GM18858 (cell line): ENCODE data around the gene HMSD.
A peak's percentile ranks its signal among the peaks of the same experiment; 100 is the strongest.

Experiments
- ATAC-seq: cut with Tn5 transposase; IDR thresholded peaks from one replicate; pipeline ENCODE4 v1.9.1; 2021; ENCODE audit not compliant: unreplicated experiment

Gene HMSD

GRCh38 chr18:63953811-63954210, 4.7 kb downstream of the HMSD start:
- no peak for ATAC-seq

DNA sequence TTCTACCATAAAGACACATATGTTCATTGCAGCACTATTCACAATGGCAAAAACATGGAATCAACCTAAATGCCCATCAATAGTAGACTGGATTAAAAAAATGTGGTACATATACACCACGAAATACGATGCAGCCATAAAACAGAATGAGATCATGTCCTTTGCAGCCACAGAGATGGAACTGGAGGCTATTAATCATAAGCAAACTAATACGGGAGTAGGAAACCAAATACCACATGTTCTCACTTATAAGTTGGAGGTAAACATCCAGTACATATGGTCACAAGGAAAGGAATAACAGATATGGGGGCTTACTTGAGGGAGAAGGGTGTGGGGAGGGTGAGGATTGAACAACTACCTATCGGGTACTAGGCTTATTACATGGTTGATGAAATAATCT, 7.7 kb downstream of the HMSD start:
- no peak for ATAC-seq

DNA sequence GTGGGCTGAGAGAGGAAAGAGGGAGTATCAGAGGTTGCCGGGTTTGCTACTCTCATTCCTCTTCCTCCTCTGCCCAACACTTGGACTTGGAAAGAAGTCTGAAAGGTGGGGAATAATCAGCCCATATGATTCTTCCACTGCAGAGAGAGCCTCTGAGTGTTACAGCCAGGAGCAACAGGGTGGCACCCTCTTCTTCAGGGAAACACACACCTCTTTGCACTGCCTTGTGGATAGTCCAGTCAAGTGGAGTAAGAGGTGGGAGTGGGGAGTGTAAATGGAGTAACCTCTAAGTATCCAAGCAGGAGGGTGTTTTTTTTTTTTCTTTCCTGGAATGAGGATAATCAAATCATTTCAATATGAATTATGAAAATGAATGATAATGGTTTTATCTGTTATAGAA, 11.8 kb downstream of the HMSD start:
- ATAC-seq, result no peak

DNA sequence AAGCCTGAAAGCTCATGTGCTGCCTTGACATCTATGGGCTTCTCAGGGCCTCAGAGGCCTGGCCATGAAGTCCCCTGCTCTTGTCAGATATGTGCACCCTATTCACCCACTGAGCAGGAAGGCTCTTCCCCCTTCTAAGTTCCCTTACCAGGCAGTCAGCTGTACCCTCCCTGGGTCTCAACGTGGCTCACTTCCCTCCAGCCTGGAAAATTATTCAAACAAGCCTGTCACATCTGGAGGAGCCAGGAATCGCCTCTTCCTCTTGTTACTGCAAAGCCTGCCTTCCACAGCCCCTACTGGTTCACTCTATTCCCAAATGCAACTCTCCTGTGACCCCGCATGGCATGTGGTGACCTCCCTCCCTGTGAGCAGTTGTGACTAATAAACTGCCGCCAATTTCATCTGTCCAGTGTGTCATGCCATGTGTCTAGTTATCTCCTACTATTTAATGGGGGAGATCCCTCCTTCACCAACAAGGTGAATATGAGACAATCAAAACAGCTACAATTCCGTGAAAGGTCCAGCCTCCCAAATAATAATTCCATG, 12.4 kb downstream of the HMSD start:
- ATAC-seq, result no peak

DNA sequence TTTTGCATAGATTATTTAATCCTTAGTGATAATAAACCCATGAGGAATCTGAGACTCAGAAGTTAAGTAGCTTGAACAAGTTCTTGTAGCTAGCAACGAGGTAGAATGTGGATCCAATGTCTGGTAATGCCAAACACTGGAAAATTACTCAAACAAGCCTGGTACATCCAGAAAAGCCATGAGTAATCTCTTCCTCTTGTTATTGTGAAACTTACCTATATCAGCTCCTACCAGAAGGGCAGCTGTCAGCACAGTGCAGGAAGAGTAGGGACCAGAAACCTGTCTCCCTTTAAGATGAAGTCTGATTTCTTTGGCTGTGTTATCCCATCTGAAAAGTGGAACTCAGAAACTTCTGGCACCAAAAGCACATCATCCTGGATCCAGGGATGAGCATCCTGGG, 13.0 kb downstream of the HMSD start:
- no peak for ATAC-seq

DNA sequence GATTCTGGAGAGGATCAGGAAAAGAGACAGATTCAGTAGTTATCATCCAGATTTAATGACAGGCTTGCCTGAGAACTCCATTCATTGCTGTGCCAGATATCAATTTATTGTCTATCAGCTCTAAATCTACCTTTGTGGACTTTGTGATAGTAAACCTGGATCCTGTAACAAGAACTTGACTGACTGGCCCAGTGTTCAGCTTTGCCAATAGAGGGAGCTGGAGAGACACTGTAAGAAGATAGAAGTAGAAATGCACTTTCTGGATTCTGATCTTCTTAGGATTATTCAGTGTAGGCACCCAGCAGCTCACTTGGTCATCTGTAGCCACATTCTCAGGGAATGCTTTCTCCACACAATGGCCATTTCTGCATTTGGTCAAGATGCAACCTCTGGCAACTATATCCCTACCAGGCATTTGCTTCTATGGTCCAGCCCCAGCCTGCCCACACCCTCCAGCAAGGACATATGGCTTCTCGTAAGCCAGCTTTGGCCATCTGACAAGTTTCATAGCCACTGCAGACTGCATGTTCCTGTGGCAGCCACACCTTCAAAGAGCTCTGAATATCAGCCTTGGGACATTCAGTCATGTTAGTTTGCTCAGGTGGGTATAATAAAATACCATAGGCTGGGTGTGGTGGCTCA, 14.6 kb downstream of the HMSD start:
- peak; percentile 78 for ATAC-seq

GRCh38 chr18:63964908-63965307, 15.8 kb downstream of the HMSD start:
- ATAC-seq, result no peak

DNA sequence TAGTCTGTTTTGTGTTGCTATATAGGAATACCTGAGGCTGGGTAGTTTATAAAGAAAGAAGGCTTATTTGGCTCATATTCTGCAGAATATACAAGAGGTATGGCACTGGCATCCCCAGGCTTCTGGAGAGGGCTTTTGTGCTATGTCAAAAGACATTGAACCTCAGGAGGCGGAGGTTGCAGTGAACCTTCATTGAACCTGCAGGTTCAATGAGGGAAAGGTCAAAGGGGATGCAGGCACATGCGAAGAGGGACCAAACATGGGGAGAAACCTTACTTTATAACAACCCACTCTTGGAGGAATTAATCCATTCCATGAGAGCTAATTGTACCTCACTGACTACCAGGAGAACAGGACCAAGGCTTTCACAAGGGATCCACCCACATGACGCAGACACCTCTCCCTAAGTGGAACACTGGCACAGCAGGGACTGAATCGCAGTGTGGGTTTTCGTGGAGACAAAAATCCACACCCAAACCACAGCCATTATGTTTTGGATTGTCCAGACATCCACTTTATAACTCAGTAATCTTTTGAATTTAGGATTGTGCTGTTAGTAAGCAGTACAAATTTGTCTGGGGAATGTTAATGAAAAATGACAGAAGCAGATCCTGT, 16.7 kb downstream of the HMSD start:
- ATAC-seq, result no peak

DNA sequence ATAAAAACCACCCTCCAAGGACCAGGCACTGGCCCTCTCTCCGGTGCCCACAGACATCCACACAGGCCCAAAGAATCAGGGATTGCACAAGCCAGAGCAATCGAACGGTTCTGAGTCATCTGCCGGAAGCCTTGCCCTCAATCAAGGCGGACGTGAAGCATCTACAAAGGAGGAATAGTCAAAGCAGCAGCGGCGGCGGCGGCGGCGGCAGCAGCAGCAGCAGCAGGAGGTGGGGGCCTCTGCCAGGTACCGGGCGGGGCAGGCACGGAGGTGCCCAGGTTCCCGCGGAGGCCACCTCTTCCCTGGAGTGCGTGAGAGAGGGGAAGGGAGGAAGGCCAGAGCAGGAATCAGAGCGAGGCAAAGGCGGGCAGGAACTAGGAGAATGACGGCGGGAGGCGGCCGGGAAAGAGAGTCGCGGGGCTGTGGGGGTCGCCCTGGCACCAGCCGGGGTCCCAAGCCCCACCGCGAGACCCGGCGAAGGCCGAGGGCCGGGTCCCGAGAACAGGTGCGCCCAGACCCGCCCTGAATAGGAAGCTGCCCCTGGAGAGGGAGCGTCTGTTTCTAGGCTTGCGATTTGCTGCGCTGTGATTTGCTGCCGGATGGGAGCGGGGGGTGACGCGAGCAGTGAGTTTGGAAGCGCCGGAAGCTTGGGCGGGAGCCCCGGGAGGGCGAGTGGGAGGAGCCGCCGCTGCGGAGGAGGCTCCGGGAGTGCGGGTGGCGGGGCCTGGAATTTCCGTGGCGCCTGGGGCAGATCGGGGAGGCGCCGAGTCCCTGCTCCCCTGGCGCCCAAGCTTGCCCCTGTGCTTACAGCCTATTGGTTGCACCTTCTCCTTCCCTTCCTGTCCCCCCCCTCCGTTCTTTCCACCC, 21.1 kb downstream of the HMSD start, which contains the start of gene SERPINB8:
Gene SERPINB8, plus strand, starts transcription at position 140 of the 867 bp plus-strand sequence. CDS start 8,228 bp downstream, outside the sequence.
- ATAC-seq, result peak; percentile 88

GRCh38 chr18:63970809-63971205, 21.7 kb downstream of the HMSD start:
- ATAC-seq, result no peak

- no peak for ATAC-seq
These were observed 22.4 kb downstream of the HMSD start for GRCh38 chr18:63971320-63972001.

GRCh38 chr18:63972002-63972376, 22.9 kb downstream of the HMSD start:
- no peak for ATAC-seq

- no peak for ATAC-seq
These were observed 25.9 kb downstream of the HMSD start for GRCh38 chr18:63974991-63975390.

- ATAC-seq, result peak; percentile 37
These were observed 26.5 kb downstream of the HMSD start for GRCh38 chr18:63975628-63976027.

DNA sequence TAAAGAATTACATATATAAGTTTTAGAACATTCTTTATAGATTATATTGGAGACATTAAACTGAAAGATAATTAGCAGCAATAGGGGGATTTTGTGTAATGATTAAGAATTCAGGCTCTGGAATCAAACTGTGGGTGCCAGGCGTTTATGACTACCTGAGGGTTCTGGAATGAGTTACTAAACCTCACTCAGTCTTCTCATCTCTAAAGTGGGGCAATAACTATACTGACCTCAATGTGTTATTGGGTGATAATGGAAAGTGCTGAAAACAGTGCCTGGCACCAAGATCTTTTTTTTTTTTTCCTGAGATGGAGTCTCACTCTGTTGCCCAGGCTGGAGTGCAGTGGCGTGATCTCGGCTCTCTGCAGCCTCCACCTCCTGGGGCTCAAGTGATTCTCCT, 27.9 kb downstream of the HMSD start:
- no peak for ATAC-seq

DNA sequence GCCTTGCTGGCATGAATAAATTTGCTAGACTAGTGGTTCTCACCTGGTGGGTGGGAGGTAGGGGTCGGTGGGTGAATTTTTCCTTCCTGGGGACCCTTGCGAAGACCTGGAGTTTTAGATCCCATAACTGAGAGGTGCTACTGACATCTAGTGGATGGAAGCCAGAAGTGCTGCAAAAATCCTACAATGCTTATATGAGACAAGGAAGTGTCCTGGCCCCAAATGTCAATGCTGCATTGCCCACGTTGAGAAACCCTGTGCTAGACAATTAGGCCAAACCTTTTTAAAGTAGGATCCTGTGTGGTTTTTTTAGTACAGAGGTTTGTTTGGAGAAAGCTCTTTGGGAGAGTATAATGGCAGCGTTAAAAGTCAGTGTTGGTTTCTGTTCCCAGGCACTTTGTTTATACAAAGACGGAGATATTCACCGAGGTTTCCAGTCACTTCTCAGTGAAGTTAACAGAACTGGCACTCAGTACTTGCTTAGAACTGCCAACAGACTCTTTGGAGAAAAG, 30.4 kb downstream of the HMSD start:
- peak; percentile 66 for ATAC-seq

GRCh38 chr18:63980027-63980426, 30.9 kb downstream of the HMSD start:
- ATAC-seq, result no peak

- ATAC-seq, result no peak
These were observed 31.9 kb downstream of the HMSD start for GRCh38 chr18:63980896-63981460.

- ATAC-seq, result no peak
These were observed 32.6 kb downstream of the HMSD start for GRCh38 chr18:63981719-63982118.

GRCh38 chr18:63982361-63982760, 33.3 kb downstream of the HMSD start:
- ATAC-seq, result no peak

DNA sequence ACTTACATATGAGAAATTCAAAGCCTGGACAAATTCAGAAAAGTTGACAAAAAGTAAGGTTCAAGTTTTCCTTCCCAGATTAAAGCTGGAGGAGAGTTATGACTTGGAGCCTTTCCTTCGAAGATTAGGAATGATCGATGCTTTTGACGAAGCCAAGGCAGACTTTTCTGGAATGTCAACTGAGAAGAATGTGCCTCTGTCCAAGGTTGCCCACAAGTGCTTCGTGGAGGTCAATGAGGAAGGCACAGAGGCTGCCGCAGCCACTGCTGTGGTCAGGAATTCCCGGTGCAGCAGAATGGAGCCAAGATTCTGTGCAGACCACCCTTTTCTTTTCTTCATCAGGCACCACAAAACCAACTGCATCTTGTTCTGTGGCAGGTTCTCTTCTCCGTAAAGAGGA, 37.8 kb downstream of the HMSD start:
- ATAC-seq, result no peak
